GM19397 (cell line): ENCODE measurements around the gene TXNDC17.
"Not testable (repeated sequence)": the region's sequence is repeated elsewhere in the genome, so short reads cannot be mapped to it uniquely, and the experiment has no call there.

Source experiments
- ATAC-seq: cut with Tn5 transposase; IDR thresholded peaks from one replicate; pipeline ENCODE4 v1.9.1; 2021; ENCODE audit warnings: mild to moderate bottlenecking, moderate library complexity; ENCODE audit not compliant: unreplicated experiment

TXNDC17 gene

DNA sequence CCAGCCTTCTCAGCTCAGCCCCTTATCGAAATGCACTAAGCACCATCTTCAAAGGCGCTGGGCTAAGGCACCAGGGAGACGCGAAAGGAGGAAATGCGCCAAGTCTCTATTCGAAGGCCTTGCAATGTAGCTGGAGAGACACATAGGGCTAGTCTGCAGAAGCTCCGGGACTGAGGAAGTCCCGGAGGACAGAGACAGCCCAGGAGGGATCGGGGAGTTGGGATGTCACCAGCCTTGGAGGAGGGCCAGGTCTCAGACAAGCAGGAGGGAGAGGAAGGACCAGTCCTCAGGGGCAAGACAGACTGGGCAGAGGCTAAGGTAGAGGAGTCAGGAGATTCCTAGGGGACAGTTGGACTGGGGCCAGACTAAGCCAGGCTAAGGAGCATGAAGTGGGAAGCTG, 19.2 kb downstream of the TXNDC17 start:
- ATAC-seq = no peak

DNA sequence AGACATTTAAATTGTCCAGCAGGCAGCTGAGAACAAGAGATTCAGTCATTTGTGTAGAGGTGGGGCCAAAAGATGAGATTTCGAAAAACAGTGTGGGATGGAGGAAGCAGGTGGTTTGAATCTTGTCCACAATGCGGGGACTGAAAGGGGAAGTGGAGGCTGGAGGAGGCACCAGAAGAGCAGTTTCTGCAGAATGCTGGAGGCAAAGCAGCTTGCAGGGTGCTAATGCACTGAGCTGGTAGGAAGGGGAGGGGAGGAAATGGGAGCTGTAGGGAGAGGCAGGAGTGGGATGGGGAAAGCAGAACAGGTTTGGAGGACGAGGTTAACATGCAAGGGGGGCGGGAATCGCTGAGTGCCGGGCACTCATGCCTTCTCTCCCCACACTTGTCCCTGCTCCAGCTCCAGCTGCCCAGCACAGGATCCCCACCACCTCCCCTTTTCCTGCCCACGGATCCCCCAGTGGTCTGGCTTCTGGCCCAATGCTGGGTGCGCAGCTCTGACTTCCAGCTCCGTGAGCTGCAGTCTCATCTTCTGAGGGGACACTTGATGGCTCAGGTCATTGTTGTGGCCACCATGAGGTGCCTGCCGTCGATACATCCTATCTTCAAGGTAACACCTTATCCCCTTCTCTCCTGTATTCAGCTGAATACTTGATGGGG, 20.1 kb downstream of the TXNDC17 start:
- peak; percentile 74 for ATAC-seq

DNA sequence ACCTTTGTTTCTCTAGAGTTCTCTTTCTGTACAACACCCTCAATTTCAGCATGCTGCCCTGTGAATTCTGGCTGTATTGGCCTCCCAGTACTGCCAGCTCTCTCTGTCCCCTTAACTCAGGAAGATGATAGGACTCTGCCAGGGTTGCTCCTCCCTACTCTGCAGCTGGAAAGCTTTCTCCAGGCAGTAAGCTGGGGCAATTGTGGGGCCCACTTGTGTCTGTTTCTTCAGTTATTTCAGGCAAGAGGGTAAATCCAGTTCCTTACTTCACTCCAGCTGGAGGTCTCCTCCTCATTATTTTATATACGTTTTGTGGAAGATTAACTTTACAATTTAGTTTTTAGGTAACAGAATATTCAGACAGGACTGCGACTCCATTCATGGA, 20.6 kb downstream of the TXNDC17 start:
- ATAC-seq = no peak

DNA sequence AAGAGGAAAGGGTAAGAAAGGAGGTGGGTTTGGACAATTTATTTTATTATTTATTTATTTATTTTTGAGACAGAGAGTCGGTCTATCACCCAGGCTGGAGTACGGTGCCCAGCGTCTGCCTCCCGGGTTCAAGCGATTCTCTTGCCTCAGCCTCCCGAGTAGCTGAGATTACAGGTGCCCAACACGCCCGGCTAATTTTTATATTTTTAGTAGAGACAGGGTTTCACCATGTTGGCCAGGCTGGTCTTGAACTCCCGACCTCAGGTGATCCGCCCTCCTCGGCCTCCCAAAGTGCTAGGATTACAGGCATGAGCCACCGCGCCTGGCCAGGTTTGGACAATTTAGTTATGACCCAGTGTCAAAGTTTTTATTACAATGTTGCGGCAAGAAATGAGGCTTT, 22.3 kb downstream of the TXNDC17 start:
- not testable (repeated sequence) for ATAC-seq

DNA sequence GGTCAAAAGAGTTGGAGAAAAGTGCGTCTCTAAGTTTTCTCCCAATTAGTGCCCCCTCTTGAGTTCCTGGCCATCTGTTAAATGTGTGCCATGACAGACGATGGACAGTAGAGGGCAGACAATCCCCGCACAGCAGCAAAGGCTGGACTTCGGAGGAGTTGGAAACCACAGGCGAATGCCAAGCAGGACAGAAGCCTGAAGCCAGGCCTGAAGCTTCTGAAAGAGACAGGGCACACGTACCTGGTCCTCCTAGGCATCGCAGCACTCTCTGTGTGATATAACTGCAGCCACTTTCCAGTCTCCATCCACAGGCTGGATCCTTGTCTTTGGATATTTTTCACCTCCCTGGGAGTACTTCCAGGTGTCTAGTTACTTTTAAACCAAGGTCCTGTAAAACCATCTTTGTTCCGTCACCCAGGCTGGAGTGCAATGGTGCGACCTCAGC, 25.2 kb downstream of the TXNDC17 start:
- ATAC-seq = no peak

DNA sequence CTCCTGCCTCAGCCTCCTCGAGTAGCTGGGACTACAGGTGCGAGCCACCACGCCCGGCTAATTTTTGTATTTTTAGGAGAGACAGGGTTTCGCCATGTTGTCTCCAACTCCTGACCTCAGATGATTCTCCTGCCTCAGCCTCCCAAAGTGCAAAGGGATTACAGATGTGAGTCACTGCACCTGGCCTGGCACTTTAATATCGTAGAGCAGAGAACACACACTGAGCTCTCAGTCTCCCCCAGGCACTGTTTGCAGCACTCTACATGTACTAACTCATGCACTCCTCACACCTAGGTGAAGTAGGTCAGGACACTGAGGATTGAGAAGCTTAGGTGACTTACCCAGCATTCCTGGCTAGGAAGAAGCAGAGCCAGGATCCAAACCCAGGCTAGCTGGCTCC, 25.7 kb downstream of the TXNDC17 start:
- ATAC-seq = no peak

DNA sequence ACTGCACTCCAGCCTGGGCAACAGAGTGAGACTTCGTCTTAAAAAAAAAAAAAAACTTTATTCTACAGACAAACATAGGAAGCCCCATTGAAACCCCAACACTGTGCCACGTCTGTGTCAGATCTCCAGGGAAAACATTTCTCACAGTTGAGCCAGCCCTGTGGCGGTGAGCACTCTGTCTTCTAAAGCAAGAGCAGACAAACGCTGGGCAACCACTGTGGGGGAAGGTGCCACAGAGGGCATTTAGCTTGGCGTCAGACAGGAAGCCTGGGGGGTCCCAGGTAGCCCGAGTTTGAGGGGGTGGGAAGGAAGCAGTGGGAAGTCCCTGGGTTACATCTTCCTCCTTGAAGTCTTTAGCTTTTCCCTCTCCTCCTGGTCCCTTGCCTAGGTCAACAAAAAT, 26.7 kb downstream of the TXNDC17 start:
- ATAC-seq = no peak

DNA sequence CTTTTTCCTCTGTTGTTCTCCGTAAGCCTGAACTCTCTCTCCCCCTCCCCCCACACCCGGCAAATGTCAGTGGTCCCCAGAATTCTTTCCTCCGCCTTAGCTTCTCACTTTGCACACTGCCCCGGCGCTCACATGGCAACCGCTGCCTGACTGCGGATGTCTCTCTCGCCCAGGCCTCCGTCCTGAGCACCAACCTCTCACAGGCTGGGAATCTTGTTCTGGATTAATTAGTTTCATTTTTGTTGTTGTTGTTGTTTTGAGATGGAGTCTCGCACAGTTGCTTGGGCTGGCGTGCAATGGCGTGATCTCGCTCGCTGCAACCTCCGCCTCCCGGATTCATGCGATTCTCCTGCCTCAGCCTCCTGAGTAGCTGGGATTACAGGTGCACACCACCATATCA, 27.4 kb downstream of the TXNDC17 start:
- no peak for ATAC-seq

DNA sequence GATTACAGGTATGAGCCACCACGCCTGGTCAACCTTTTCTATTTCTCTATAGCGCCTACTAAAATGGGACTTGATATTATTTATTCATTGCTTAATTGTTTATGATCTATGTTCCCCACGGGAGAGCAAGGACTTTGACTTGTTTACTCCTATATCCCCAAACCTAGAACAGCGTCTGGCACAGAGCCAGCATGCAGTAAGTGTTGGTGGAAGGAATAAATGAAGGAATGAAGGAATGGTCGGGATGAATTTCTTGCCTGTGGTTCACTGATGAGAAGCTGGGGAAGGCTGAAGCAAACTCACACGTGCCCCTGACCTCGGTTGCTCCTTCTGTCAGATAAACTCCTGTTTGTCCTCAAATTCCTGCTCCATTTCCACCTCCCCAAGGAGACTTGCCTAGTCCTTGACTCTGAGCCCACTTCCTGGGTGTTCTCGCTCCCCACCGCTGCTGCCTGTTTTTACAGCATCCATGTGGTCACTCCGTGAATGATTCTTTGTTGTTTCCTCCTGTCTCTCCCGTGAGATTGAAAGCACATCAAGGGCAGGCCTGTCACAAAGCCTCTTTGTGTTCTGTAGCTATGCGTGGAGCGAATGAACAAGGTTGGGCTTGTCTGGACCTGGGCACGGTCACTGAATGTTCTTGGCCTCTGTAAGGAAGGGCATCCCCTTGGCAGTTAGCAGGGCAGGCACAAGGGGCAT, 28.0 kb downstream of the TXNDC17 start:
- ATAC-seq = no peak

DNA sequence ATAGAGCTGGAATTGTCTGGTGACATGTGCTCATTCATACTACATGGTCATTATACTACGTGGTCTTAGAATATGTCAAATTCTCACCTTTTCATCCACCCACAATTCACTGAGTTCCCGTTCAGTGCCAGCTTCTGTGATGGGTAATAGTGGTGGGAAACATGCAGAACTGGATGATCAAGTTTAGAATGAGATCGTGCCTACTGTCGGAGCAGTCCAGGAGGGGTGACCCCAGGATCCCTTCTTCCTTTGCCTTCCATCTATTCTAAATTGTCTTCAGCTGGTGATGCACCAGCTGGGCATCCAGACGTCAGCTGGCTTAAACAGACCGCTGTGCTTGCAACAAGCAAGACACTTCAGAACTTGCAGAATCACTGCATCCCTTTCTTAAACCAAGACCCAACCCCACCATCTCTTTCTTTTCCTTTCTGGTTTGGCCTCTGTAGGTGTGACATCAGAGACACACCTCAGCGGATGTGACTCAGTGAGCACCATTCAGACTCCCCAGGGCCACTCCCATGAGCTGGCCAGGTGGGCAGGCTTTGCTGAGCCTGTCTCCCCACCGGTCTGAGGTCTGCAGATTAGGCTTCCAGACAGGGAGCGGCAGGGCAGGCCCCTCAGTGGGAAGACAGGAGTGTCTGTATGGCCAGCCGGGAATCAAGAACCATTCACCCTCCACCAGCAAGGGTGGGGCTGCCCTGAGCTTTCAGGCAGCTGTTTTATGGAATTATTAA, 28.8 kb downstream of the TXNDC17 start:
- ATAC-seq = no peak

DNA sequence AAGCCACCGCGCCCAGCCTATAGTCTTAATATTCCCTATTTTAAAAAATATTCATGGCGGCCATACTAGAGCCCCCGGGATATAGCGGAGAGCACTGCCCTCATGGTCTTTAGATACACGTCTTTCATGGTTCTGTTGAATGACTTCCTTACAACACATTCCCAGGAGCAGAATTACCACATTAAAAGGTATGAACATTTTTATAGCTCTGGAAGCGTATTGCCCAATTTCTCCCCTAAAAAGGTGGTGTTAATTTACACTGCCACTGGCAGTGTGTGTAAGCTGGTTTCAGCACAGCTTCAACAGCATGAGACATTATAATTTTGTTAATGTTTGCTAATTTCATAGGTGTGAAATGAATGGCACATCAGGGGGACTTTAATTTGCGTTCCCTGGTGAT, 29.7 kb downstream of the TXNDC17 start:
- ATAC-seq = no peak

DNA sequence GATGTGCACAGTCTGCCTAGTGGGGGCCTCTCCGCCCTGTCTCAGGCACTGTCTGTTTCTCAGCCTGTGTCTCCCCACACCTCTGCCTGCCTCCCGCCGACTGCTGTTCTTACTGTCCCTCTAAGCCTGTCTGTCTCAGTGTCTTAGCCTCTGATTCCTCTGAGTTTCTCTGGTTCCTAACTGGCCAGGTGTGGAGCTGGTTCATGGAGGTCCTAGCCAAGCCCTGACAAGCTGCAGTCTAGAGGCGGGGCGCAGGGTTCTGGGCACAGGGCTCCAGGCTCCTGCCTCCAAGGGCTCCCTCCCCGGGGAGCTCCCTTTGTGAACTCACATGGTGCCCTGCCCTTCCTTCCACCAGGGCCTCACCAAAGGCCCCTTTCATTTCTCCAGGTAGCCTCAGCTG, 30.1 kb downstream of the TXNDC17 start:
- no peak for ATAC-seq

DNA sequence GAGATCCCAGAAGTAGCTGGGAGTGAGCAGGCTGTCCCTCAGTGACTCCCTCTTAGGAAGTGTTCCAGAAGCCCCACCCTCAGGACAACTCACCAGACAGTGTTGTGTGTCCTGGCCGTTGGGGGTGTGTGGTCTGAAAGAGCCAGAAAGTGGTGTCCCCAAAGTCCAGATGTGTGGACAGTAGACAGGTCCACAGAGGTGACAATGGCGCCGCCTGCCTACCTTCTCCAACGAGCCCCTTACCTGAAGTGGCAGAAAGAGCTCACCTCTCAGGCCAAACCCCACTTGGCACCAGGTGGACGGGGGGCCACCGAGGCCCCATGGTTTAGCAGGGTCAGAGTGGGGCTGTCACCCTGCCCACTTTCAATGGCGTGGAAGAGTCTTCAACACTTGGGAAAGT, 30.6 kb downstream of the TXNDC17 start:
- ATAC-seq = no peak

DNA sequence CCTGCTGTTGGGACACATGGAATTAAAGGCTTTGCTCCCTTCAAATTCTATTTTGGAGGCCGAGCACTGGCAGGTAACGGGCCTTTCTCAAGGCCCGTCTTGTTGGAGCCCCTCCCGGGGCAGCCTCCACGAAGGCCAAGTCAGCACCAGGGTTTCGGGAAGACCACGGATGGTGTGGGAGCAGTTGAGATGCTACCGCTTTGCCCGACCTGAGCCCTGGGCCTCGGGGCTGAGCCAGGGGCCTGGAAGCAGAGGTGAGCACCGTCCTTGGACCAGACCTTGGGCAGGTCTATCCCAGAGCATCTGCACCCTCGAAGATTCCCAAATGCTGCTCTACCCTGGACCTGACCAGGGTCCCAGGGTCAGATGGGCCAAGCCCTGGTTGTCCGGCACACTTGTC, 33.7 kb downstream of the TXNDC17 start:
- no peak for ATAC-seq

DNA sequence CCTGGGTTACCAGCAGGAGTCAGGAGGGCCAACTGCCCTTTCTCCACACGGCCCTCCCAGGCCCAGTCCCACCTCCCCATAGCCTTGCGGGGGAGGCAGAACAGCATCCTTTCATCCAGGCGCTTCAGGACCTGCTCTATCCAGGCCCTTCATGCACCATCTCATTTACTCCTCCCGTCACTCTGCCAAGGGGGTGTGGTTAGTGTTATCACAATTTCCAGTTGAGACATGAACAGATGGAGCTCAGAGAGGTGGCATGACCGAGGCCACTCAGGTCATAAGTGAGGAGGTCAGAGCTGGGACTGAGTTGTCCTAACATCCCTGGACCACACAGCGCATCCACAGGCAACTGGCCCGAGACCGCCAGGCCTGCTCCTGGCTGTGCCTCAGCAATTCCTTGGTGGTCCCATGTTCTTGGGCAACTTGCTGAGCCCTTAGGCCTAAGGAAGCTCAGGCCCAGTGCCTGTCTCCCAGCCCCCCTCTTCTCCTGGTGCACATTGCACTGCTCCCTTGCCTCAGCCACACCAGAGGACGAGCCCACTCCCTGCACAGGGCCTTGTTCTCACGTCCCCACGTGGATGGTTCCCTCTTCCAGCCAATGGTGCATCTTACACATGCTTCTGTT, 34.5 kb downstream of the TXNDC17 start:
- no peak for ATAC-seq

DNA sequence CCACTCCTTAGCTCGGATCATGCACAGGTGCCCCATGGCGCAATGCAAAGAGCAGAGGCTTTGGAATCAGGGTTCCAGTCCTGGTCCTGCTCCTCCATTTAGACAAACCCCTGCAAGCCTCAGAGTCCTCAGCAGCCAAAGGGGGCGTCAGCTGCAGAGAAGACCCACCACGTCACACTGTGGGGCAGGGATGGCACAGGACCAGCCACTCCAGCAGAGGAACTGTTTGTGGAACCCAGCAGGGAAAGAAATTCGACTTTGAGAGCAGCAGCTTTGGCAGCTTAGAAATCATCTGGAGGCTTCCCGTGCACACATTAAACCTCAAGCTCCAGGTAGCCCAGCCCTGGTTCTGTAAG, 35.9 kb downstream of the TXNDC17 start:
- ATAC-seq = no peak

DNA sequence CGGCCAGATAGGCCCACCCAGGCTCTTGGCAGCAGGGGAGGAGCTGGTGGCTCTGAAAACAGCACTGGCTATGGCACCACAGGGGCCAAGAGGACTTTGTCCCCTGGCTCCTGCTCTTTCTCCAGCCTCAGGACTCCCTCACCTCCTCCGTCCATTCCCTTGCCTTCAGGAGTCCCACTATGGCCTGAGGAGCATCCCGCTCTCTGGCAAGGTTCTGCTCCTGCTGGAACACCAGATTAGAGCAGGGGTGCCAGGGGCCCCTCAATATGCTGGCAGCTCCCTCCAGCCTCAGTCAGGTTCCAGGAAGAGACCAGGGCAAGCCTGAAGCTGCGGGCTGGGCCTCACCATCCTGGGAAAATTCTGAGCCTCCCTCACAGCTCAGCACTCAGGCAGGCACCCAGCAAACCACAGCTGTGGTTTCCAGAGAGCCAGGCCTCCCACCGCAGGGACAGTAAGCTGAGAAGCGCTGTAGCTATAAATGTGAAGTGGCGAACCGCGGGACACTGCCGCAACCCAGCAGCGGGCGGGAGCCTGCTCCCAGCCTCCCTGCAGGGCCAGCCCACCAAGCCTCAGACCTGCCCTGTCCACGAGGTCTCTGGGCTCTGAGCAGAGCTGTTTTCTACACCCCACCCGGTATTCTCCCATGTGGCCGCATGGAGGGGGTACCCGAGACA, 36.4 kb downstream of the TXNDC17 start:
- ATAC-seq = no peak

DNA sequence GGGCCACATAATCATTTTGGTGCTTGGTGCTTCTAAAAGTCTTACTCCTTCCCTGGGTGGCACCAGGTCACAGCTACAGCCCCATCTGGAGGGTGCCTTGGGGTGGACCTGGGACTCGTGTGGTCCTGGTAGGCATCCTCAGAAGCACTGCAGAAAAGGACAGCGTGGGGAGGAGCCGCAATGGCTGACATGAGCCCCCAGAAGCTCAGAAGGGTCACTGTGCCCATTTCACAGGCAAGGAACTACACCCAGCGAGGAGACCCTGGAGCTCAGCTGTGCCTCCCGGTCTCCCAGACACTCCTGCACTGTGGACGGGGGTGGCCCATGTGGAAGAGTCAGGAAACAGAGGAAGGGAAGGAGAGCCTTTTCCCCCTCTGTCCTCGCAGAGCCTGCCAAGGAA, 37.1 kb downstream of the TXNDC17 start:
- no peak for ATAC-seq

DNA sequence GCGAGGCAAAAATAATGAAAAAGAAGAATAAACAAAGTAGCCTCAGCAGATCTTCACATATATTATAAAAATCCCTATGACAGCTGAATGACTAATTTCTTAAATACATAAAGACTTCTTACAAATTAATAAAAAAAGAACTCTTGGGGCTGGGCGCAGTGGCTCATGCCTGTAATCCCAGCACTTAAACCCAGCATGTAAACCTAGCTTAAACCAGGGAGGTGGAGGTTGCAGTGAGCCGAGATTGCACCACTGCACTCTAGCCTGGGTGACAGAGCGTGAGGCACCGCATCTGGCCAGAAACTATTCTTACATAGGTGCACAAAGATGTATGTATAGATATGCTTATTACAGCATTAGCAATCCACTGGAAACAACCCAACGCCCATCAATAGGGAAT, 38.4 kb downstream of the TXNDC17 start:
- no peak for ATAC-seq

DNA sequence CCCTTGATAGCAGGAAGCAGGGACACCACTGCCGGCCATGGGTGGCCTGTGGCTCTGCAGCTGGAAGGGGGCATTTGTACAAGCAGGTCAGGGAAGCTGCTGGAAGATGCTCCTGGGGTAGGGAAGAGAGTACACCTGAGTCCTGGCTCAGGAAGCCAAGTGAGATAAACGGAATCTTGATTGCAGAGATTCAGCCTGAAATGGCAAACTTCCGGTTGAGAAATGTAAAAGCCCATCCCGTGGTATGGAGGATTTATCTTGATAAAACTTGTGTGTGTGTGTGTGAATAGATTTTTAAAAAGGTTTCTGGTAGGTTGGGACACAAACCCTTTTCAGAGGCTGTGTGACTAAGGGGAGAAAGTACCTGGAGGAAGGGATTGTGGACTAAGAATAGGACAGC, 40.3 kb downstream of the TXNDC17 start:
- ATAC-seq = no peak

DNA sequence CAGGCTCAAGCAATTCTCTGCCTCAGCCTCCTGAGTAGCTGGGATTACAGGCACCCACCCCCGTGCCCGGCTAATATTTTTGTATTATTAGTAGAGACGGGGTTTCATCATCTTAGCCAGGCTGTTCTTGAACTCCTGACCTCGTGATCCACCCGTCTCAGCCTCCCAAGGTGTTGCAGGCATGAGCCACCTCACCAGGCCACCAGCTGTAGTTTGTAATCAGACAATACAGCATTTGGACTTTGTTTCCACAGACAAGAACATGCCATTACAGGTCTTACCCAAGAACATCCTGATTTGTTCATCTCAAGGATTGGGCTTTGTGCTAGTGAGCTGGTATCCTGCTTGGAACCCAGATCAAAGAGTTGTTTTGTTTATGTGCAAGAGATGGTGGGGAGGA, 40.8 kb downstream of the TXNDC17 start:
- ATAC-seq = no peak
